HEK293 (cell line): ENCODE results near the gene RIMKLA.

Source experiments
- CTCF ChIA-PET: fragments of 350-600 bp; formaldehyde crosslinking; extraction: SDS; loops from one replicate; lab custom pipeline; 2021; ENCODE audit warnings: antibody characterized with exemption; lab: Yijun Ruan, JAX
- POLR2A ChIA-PET: fragments of 300-600 bp; formaldehyde crosslinking; extraction: SDS; loops from one replicate; lab custom pipeline; 2020; ENCODE audit warnings: antibody characterized with exemption, inconsistent platforms; lab: Yijun Ruan, JAX
- H3K27ac ChIP-seq: fragments of 200-500 bp; sonication (Bioruptor generic); 2 replicates; pipeline ENCODE4 v1.5.1; 2014; ENCODE audit warnings: low read depth, low read length, control low read depth, inconsistent platforms; ENCODE audit errors: extremely low read depth
- H3K36me3 ChIP-seq, 2 experiments: fragments of 200-500 bp in 1 of 2; sonication (Bioruptor generic) in 1 of 2; 1 replicate in 1 of 2; 2 replicates in 1 of 2; pipeline ENCODE4 v1.5.1; 2014 to 2017; ENCODE audit warnings: inconsistent platforms in 2 of 2, low read length in 2 of 2; ENCODE audit not compliant: control insufficient read depth in 2 of 2, insufficient read depth in 1 of 2
- H3K4me1 ChIP-seq: fragments of 200-500 bp; sonication (Bioruptor generic); 2 replicates; pipeline ENCODE4 v1.5.1; 2014; ENCODE audit warnings: mild to moderate bottlenecking, low read length, inconsistent platforms; ENCODE audit not compliant: control insufficient read depth, insufficient read depth
- H3K4me3 ChIP-seq: 2 replicates; pipeline ENCODE4 v1.5.1; 2011; ENCODE audit warnings: low read depth, mild to moderate bottlenecking, control low read depth, low read length, moderate library complexity
- H3K9me3 ChIP-seq: fragments of 200-500 bp; sonication (Bioruptor generic); 2 replicates; pipeline ENCODE4 v1.5.1; 2014; ENCODE audit warnings: low read depth, low read length, inconsistent platforms; ENCODE audit not compliant: control insufficient read depth, insufficient read depth
- FEZF1 ChIP-seq: fragments of 450-650 bp; formaldehyde crosslinking; IDR thresholded peaks from 2 replicates; pipeline ENCODE4 v1.5.1; 2016; ENCODE audit warnings: missing biosample characterization, missing genetic modification characterization
- SETDB1 ChIP-seq: IDR thresholded peaks from one replicate; pipeline ENCODE4 v1.6.1; 2017; ENCODE audit warnings: mild to moderate bottlenecking, low read length, moderate library complexity, mixed read lengths; ENCODE audit not compliant: insufficient read length
- SP7 ChIP-seq: fragments of 450-650 bp; formaldehyde crosslinking; IDR thresholded peaks from 2 replicates; pipeline ENCODE4 v1.5.1; 2016; ENCODE audit warnings: missing biosample characterization, missing genetic modification characterization
- ZFP41 ChIP-seq: fragments of 450-650 bp; formaldehyde crosslinking; IDR thresholded peaks from 2 replicates; pipeline ENCODE4 v1.5.1; 2016; ENCODE audit warnings: missing biosample characterization, missing genetic modification characterization, borderline replicate concordance
- ZIC2 ChIP-seq: fragments of 450-650 bp; formaldehyde crosslinking; IDR thresholded peaks from 2 replicates; pipeline ENCODE4 v1.5.1; 2016; ENCODE audit warnings: missing biosample characterization, missing genetic modification characterization
- ZNF121 ChIP-seq: fragments of 450-650 bp; formaldehyde crosslinking; IDR thresholded peaks from 2 replicates; pipeline ENCODE4 v1.5.1; 2016; ENCODE audit warnings: missing biosample characterization, missing genetic modification characterization
- ZNF133 ChIP-seq: fragments of 450-650 bp; formaldehyde crosslinking; IDR thresholded peaks from 2 replicates; pipeline ENCODE4 v1.5.1; 2016; ENCODE audit warnings: missing biosample characterization, missing genetic modification characterization
- ZNF140 ChIP-seq: fragments of 450-650 bp; formaldehyde crosslinking; IDR thresholded peaks from 2 replicates; pipeline ENCODE4 v1.5.1; 2016; ENCODE audit warnings: missing biosample characterization, missing genetic modification characterization
- ZNF175 ChIP-seq: fragments of 450-650 bp; formaldehyde crosslinking; IDR thresholded peaks from 2 replicates; pipeline ENCODE4 v1.5.1; 2016; ENCODE audit warnings: missing biosample characterization, missing genetic modification characterization
- ZNF24 ChIP-seq: fragments of 450-650 bp; formaldehyde crosslinking; IDR thresholded peaks from 2 replicates; pipeline ENCODE4 v1.5.1; 2016; ENCODE audit warnings: missing biosample characterization, missing genetic modification characterization
- ZNF394 ChIP-seq: fragments of 450-650 bp; formaldehyde crosslinking; IDR thresholded peaks from 2 replicates; pipeline ENCODE4 v1.5.1; 2016; ENCODE audit warnings: missing biosample characterization, missing genetic modification characterization, mild to moderate bottlenecking, moderate library complexity, borderline replicate concordance
- ZNF514 ChIP-seq: fragments of 450-650 bp; formaldehyde crosslinking; IDR thresholded peaks from 2 replicates; pipeline ENCODE4 v1.5.1; 2016; ENCODE audit warnings: missing biosample characterization, missing genetic modification characterization
- ZXDB ChIP-seq: fragments of 450-650 bp; formaldehyde crosslinking; IDR thresholded peaks from 2 replicates; pipeline ENCODE4 v1.5.1; 2016; ENCODE audit warnings: missing biosample characterization, missing genetic modification characterization
- TF ChIP-seq, protein P1 (sequence below): fragments of 450-650 bp; formaldehyde crosslinking; IDR thresholded peaks from 2 replicates; pipeline ENCODE4 v1.5.1; 2016; ENCODE audit warnings: missing biosample characterization, missing genetic modification characterization
- TF ChIP-seq, protein P2 (sequence below): fragments of 450-650 bp; formaldehyde crosslinking; IDR thresholded peaks from 2 replicates; pipeline ENCODE4 v1.5.1; 2016; ENCODE audit warnings: missing biosample characterization, missing genetic modification characterization
- TF ChIP-seq, protein P3 (sequence below): fragments of 450-650 bp; formaldehyde crosslinking; IDR thresholded peaks from 2 replicates; pipeline ENCODE4 v1.5.1; 2017; ENCODE audit warnings: missing biosample characterization, missing genetic modification characterization

The RIMKLA gene

DNA sequence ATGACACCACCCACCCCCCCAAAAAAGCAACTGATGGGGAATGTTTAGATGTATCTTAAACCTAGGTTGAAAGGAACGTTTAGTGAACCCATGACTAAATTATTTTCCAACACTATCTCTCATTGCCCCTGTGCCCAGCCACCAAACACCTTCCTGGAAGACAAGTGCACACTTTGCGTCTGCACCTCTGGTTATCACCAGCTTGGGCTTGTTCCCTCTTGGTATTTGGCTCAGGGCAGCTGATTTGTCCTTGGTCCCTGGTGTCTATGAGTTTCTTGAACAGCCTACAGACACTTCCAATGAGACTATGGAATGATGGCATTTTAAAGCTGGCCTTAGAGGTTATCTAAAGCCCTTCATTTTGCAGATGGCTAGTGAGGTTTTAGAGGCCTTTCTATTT lies 15.5 kb upstream of the RIMKLA start (continued):
- TF ChIP-seq, protein P1, sequence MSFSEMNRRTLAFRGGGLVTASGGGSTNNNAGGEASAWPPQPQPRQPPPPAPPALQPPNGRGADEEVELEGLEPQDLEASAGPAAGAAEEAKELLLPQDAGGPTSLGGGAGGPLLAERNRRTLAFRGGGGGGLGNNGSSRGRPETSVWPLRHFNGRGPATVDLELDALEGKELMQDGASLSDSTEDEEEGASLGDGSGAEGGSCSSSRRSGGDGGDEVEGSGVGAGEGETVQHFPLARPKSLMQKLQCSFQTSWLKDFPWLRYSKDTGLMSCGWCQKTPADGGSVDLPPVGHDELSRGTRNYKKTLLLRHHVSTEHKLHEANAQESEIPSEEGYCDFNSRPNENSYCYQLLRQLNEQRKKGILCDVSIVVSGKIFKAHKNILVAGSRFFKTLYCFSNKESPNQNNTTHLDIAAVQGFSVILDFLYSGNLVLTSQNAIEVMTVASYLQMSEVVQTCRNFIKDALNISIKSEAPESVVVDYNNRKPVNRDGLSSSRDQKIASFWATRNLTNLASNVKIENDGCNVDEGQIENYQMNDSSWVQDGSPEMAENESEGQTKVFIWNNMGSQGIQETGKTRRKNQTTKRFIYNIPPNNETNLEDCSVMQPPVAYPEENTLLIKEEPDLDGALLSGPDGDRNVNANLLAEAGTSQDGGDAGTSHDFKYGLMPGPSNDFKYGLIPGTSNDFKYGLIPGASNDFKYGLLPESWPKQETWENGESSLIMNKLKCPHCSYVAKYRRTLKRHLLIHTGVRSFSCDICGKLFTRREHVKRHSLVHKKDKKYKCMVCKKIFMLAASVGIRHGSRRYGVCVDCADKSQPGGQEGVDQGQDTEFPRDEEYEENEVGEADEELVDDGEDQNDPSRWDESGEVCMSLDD (tag by site-specific recombination): no peak
- TF ChIP-seq ZNF121 (tag by site-specific recombination) (no peak), ZNF394 (no peak)
- TF ChIP-seq, protein P2, sequence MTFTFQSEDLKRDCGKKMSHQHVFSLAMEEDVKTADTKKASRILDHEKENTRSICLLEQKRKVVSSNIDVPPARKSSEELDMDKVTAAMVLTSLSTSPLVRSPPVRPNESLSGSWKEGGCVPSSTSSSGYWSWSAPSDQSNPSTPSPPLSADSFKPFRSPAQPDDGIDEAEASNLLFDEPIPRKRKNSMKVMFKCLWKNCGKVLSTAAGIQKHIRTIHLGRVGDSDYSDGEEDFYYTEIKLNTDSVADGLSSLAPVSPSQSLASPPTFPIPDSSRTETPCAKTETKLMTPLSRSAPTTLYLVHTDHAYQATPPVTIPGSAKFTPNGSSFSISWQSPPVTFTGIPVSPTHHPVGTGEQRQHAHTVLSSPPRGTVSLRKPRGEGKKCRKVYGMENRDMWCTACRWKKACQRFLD: no peak

DNA sequence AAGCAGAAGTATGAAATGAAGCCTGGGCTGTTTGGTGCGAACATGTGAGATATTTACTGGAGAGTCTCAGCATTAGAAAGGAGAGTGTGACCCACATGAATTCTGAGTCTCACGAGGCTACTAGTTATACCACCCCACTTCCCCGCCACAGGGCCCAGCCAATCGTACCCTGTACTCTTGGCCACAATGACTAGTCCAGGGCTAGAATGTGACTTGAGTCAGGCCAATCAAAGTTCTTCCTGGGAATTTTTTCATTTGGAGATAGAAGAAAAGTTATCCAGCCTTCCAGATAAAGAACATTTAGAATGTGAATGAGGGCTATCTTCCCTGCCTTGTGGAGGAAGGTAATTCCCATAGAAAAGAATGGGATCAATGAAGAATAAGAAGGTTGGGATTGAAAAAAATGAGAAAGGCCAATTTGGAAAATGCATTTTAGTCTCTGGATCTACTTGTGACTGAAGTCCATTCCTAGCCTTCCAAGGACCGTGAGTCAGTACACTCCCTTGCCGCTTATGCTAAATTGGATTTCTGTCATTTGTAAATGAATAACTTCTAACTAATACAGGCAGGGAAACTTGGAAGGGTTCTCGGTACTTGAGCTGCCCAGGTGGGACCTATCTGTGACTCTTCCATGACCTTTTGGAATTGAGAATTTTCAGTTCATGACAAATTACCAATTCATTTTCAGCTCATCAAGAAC lies 12.3 kb upstream of the RIMKLA start:
- no peak for TF ChIP-seq ZNF514 (tag by site-specific recombination)
- TF ChIP-seq ZNF24 (tag by site-specific recombination): no peak
- no peak for TF ChIP-seq ZNF133 (tag by site-specific recombination)
- TF ChIP-seq SETDB1: no peak
- TF ChIP-seq SP7 (tag by site-specific recombination): no peak
- TF ChIP-seq, protein P3, sequence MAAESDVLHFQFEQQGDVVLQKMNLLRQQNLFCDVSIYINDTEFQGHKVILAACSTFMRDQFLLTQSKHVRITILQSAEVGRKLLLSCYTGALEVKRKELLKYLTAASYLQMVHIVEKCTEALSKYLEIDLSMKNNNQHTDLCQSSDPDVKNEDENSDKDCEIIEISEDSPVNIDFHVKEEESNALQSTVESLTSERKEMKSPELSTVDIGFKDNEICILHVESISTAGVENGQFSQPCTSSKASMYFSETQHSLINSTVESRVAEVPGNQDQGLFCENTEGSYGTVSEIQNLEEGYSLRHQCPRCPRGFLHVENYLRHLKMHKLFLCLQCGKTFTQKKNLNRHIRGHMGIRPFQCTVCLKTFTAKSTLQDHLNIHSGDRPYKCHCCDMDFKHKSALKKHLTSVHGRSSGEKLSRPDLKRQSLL (tag by site-specific recombination): no peak
- no peak for TF ChIP-seq ZNF140 (tag by site-specific recombination)
- no peak for TF ChIP-seq ZFP41 (tag by site-specific recombination)
- no peak for TF ChIP-seq ZXDB
- CTCF ChIA-PET: no interaction called here
- no peaks in the 10 kb centered on the region for H3K4me1 ChIP-seq
- POLR2A ChIA-PET: no interaction called here
- no peaks in the 10 kb centered on the region for H3K36me3 ChIP-seq
- H3K9me3 ChIP-seq: no peaks in the 10 kb centered on the region
- no peak overlapping the region for H3K27ac ChIP-seq
- no peak overlapping the region for H3K4me3 ChIP-seq

DNA sequence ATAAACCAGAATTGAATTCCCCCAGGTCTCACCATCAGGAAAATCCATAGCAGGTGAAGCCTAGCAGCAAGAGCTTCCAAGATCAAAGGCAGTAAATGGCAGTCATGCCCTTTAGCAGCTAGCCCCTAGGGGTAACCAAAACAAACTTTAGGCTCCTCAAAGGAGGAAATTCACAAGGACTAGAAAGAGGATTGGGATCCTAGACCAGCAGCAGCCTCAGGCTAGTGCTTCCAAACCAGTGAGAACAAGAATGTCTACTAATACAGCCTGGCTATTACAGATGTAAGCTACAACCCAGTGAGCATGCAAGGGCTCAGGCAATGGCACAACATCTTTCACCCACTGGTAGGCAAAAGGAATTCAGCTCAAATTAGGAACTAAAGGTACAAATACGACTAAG lies 11.1 kb upstream of the RIMKLA start:
- Histone ChIP-seq H3K27ac (no peak overlapping the region), H3K36me3 (no peaks in the 10 kb centered on the region), H3K4me3 (no peak overlapping the region), H3K4me1 (no peaks in the 10 kb centered on the region), H3K9me3 (no peaks in the 10 kb centered on the region)
- ChIA-PET POLR2A (no interaction called here), CTCF (no interaction called here)
- TF ChIP-seq ZNF175 (no peak), ZIC2 (0 out of 2 replicates have a peak, but pooled peaks have one; percentile 23), FEZF1 (tag by site-specific recombination) (0 out of 2 replicates have a peak, but pooled peaks have one; percentile 30)
